Stimulated activated CD4-positive, alpha-beta T cell treated with anti-CD3 and anti-CD28 coated beads, Interleukin-2, amount 100 ng/mL, for 48 hours (primary cell): ENCODE data around the gene CNOT10.
"Not testable (repeated sequence)": the region's sequence is repeated elsewhere in the genome, so short reads cannot be mapped to it uniquely, and the experiment has no call there.

Experiments used
- DNase-seq, 2 donors: peaks; one replicate each; pipeline ENCODE4 v3.0.0-alpha.2; 2020

CNOT10 gene

GRCh38 chr3:32698506-32698905, 13.5 kb downstream of the CNOT10 start:
- no peak for DNase-seq

GRCh38 chr3:32699429-32699828, 14.4 kb downstream of the CNOT10 start:
- no peak for DNase-seq

- no peak for DNase-seq
These were observed 15.3 kb downstream of the CNOT10 start for GRCh38 chr3:32700244-32700643.

- DNase-seq = no peak
These were observed 18.5 kb downstream of the CNOT10 start for GRCh38 chr3:32703491-32703972.

- DNase-seq = no peak
These were observed 20.2 kb downstream of the CNOT10 start for GRCh38 chr3:32705232-32705631.

- no peak for DNase-seq
These were observed 21.5 kb downstream of the CNOT10 start for GRCh38 chr3:32706348-32707025.

GRCh38 chr3:32707026-32707370, 22.0 kb downstream of the CNOT10 start:
- DNase-seq = no peak

- no peak for DNase-seq
These were observed 23.8 kb downstream of the CNOT10 start for GRCh38 chr3:32708672-32709283.

- DNase-seq = no peak
These were observed 24.4 kb downstream of the CNOT10 start for GRCh38 chr3:32709346-32709745.

- DNase-seq = no peak
These were observed 27.6 kb downstream of the CNOT10 start for GRCh38 chr3:32712506-32713055.

GRCh38 chr3:32713181-32713580, 28.2 kb downstream of the CNOT10 start:
- DNase-seq = no peak

- no peak for DNase-seq
These were observed 34.3 kb downstream of the CNOT10 start for GRCh38 chr3:32719335-32719734.

- no peak for DNase-seq
These were observed 34.9 kb downstream of the CNOT10 start for GRCh38 chr3:32719931-32720330.

GRCh38 chr3:32725721-32726120, 40.7 kb downstream of the CNOT10 start:
- no peak for DNase-seq

- DNase-seq = no peak
These were observed 48.7 kb downstream of the CNOT10 start for GRCh38 chr3:32733631-32734229.

- DNase-seq = no peak
These were observed 49.8 kb downstream of the CNOT10 start for GRCh38 chr3:32734756-32735155.

GRCh38 chr3:32743470-32743869, 58.5 kb downstream of the CNOT10 start:
- DNase-seq = not testable (repeated sequence)

- DNase-seq = no peak
These were observed 58.9 kb downstream of the CNOT10 start for GRCh38 chr3:32743934-32744333.

GRCh38 chr3:32751377-32751776, 66.4 kb downstream of the CNOT10 start:
- DNase-seq = no peak

GRCh38 chr3:32755761-32756160, 70.8 kb downstream of the CNOT10 start:
- no peak for DNase-seq

- DNase-seq = no peak
These were observed 72.8 kb downstream of the CNOT10 start for GRCh38 chr3:32757618-32758374.

GRCh38 chr3:32758375-32758753, 73.4 kb downstream of the CNOT10 start:
- DNase-seq = no peak

- no peak for DNase-seq
These were observed 74.4 kb downstream of the CNOT10 start for GRCh38 chr3:32759342-32759741.
